MM.1S (cell line): ENCODE results near the gene GPRASP3.

Experiments
- EZH2 ChIP-seq: fragments of 300-600 bp; sonication (generic); optimal IDR thresholded peaks from 2 replicates; pipeline ENCODE3; 2017; ENCODE audit warnings: low read depth, mild to moderate bottlenecking, antibody characterized with exemption, low read length, mixed read lengths
- EZH2phosphoT487 ChIP-seq: fragments of 300-600 bp; sonication (generic); IDR thresholded peaks from 2 replicates; pipeline ENCODE4 v1.6.1; 2018; ENCODE audit warnings: antibody characterized with exemption, low read length
- TF ChIP-seq, protein P1 (sequence below): fragments of 300-600 bp; sonication (generic); IDR thresholded peaks from 2 replicates; pipeline ENCODE4 v1.5.1; 2016; ENCODE audit warnings: antibody characterized with exemption, low read length, mixed read lengths

DNA sequence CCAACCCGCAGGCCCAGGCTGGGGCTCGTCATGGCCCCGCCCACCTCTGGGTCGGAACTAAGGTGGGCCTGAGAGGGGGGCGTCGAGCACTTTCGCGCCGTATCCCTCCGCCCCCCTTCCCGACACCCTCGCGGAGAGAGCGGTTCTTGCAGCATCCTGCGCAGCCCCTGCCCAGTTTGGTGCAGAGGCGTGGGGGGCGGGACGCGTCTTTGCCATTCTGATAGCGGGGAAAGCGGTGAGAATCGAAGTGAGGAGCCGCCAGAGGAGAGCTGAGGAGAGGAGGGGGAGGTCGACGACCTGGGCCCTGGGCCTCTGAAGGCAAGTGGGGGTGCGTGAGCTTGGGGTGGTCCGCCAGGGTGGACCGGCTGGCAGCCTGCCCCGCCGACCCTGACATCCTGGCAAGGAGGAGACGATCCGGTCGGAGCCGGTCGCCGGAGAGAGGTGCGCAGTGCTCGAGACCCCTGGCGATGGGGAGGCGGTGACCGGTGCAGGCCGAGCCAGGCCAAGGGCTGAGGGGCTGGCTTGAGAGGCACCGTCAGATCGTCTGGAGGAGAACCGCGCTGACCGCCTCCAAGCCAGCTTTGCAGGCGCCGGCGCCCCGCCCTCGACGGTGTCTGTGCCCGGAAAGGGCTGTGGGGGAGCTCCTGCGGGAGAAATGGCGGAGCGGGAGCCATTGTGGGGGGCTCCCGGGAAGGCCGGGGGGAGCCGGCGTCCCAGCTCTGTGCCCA, 25.5 kb downstream of the GPRASP3 start:
- TF ChIP-seq, protein P1, sequence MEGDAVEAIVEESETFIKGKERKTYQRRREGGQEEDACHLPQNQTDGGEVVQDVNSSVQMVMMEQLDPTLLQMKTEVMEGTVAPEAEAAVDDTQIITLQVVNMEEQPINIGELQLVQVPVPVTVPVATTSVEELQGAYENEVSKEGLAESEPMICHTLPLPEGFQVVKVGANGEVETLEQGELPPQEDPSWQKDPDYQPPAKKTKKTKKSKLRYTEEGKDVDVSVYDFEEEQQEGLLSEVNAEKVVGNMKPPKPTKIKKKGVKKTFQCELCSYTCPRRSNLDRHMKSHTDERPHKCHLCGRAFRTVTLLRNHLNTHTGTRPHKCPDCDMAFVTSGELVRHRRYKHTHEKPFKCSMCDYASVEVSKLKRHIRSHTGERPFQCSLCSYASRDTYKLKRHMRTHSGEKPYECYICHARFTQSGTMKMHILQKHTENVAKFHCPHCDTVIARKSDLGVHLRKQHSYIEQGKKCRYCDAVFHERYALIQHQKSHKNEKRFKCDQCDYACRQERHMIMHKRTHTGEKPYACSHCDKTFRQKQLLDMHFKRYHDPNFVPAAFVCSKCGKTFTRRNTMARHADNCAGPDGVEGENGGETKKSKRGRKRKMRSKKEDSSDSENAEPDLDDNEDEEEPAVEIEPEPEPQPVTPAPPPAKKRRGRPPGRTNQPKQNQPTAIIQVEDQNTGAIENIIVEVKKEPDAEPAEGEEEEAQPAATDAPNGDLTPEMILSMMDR = no peak
- no peak for TF ChIP-seq EZH2
- no peak for TF ChIP-seq EZH2phosphoT487
